Dedifferentiated amniotic fluid mesenchymal stem cell (primary cell): ENCODE measurements around the gene ARPIN.
"Not testable (repeated sequence)": the region's sequence is repeated elsewhere in the genome, so short reads cannot be mapped to it uniquely, and the experiment has no call there.

Source experiments
- DNase-seq: peaks from one replicate; pipeline ENCODE4 v3.0.0-alpha.2; 2016; ENCODE audit errors: extremely low spot score

Gene ARPIN

GRCh38 chr15:89910891-89911626, 1.7 kb downstream of the ARPIN start:
- DNase-seq = no peak

- no peak for DNase-seq
These were observed 3.1 kb downstream of the ARPIN start for GRCh38 chr15:89909611-89910010.

- no peak for DNase-seq
These were observed 4.5 kb downstream of the ARPIN start for GRCh38 chr15:89908226-89908625.

GRCh38 chr15:89907289-89907688, 5.5 kb downstream of the ARPIN start:
- no peak for DNase-seq

DNA sequence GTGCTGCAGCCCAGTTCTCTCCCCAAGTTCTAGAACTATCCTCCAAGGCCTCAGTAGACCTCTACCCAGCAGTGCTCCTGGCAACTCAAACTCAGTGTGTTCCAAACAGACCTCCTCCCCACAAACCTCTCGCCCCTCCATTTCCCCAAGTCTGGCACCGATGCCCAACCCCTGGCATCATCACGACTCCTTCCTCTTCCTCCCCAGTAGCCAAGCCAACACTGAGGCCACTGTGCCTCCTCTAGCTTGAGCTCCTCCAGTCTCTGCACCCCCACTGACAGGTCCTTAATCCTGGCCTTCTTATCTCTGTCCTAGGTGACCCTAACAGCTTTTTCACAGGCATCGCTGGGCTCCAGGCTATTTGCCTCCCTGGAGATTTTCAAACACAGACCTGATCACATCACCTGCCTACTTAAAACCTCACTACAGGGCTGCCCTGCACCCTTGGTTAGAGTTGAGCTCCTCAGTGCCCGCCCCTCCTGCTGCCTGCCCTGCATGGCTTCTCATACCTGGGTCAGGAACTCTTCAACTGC, 6.8 kb downstream of the ARPIN start:
- DNase-seq = no peak

- DNase-seq = no peak
These were observed 8.2 kb downstream of the ARPIN start for GRCh38 chr15:89904519-89904918.

GRCh38 chr15:89903858-89904130, 9.0 kb downstream of the ARPIN start:
- DNase-seq = no peak

DNA sequence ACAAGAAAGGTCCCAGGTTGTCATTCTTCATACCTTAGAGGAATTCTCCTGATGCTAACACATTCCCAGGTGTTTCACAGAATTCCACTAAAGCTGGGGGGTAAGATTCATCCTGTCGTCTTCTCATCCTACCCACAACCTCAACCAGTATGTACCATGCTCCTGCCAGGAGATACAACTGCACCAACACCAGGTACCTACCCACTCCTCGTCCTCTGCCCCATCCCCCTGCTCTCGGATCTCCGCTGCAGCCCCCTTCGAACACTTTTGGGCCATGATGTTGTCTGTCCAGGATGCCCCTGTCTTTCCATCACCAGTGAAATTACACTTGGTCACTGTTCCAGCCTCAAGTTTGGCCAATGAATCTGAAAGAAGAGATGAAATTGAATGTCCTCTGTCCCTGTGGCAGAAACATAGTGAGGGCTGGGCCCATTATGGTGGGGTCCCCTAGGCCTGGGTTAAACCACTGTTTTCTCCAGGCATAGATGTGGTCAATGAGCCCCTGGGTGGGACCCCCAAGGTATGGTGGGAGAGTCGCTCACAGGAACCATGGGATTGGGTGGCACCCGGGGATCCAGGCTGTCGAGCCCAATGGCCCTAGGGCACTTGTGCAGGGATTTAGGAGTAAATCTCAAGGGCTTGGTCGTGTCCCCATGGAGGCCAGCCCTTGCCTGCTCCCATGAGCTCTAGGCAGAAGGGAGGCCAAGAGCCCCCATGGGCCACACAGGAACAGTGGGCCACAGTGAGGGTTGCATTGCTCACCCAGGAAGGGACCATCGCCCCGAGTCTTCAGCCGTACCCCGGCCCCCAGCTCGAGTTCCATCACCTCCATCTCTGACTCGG, 9.5 kb downstream of the ARPIN start:
- no peak for DNase-seq

DNA sequence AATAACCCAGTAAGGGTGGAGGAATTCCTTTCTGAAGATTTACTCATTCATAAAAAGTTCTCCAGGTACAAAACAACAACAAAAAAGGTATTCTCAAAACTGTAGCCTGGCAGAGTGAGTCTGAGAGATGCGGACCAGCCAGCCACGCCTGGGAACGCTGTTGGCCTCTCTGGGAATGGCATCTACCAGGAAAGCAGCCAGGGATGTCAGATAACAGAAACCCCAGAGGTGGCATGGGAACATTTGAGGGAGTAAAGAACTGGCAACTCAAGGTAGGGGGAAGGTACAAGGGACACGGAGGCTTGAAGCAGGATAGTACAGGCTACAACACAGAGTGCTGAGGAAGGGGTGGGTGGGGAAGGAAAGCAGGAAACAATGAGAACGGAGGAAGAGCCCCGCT, 11.9 kb downstream of the ARPIN start:
- DNase-seq = no peak

- DNase-seq = no peak
These were observed 12.7 kb downstream of the ARPIN start for GRCh38 chr15:89899951-89900567.

DNA sequence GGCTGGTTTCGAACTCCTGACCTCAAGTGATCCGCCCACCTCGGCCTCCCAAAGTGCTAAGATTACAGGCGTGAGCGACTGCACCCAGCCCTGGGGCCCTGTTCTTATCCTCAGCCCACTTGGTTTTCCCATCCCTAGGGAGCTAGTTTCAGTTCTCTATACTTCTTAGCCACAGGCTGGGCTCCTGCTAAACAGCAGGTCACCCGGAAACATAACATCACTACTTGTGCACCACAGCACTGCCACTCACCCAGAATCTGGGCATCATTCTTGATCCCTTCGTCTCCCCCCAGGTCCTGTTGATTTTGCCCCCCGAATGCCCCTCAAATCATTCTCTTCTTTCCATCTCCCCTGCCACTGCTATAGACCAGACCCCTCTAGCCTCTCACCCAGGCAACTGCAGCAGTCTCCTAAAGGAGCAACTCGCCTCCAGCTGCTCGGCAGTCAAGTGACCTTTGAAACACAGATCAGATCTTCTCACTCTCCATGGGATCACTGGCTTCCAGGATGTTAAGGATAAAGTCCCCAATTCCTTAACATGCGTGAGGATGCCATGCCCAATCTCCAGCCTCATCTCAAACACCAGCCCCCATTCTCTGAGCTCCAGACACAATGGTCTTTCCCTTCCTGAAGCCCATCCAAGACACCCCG, 13.3 kb downstream of the ARPIN start:
- no peak for DNase-seq

- DNase-seq = no peak
These were observed 14.0 kb downstream of the ARPIN start for GRCh38 chr15:89898614-89899294.

GRCh38 chr15:89898146-89898545, 14.6 kb downstream of the ARPIN start:
- no peak for DNase-seq

DNA sequence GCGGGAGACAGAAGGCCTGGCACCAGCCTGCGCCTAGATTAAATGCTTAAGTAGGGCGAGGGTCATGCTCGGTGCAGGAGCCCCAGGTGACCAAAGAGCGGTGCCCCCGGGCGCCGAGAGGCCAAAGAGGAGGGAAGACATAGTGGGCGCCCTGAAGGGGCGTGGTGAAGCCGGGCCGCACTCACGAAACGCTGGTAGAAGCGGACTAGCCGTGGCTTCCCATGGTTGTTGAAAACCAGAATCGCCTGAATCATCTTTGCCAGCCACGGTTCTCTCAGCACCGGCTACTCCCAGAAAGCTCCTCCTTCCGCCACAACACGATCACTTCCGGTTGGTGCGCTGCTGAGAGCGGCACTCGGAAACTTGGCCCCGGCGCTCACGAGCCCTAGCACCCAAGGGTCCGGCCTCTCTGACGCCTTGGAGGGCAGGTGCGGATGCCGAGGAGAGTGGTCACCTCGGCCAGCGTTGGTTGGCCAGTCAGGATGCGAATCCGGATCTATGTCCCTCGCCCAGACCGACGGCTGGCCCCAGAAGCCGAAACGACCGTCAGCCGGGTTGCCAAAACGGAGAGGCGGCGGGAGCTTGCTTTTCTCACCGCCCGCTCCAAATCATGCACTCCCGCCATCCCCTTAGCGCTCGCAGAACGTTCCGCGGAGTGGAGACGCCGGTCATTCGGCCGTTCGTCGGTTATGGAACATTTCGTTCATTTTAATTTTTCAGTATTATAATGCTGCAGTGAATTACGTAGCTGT, 18.9 kb downstream of the ARPIN start, which contains the start of gene AP3S2:
Gene AP3S2, minus strand, starts transcription at position 299 of the 752 bp plus-strand sequence. Its CDS starts 45 bp downstream, at position 254.
- DNase-seq = peak; percentile 93

DNA sequence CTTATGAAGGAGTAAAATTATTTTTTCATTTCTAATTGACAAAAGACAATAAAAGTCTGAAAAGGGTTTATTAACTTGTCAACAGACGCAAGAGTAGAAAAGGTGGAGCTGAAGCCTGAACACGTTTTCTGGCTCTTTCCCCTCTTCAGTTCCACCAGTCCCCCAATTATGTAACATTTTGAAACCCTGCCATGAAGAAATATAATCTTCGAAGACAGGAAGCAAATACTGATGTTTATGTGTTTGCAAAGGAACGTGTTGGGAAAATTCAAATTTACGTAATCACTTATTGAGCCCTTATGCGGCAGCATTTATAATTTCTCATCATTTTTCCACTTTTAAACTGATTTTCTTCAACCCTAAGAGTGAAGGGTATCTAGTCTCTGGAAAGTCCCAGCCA, 19.7 kb downstream of the ARPIN start:
- no peak for DNase-seq

GRCh38 chr15:89888214-89888804, 24.4 kb downstream of the ARPIN start:
- peak; percentile 61 for DNase-seq

GRCh38 chr15:89885611-89886010, 27.1 kb downstream of the ARPIN start:
- no peak for DNase-seq

- DNase-seq = not testable (repeated sequence)
These were observed 27.6 kb downstream of the ARPIN start for GRCh38 chr15:89885179-89885578.

DNA sequence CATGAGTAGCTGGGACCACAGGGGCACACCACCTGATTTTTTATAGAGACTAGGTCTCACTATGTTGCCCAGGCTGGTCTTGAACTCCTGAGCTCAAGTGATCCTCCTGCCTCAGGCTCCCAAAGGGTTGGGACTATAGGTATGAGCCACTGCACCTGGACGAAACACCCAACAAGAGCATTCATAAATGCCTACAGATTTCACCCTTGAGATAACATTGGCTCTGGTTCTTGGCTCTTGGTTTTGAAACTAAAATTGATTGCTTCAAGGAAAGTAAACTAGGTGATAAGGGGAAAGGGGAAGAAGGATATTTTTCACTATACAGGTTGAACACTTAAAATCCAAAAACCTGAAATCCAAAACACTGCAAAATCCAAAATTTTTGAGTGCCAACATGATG, 29.2 kb downstream of the ARPIN start:
- no peak for DNase-seq

GRCh38 chr15:89880727-89881126, 32.0 kb downstream of the ARPIN start:
- DNase-seq = no peak
